Activated T-cell treated with anti-CD3 and anti-CD28 coated beads, Interleukin-2, amount 50 U/mL, for 4 hours (primary cell): ENCODE results near the gene DCTPP1. TPM values are rescaled to one million over a fixed set of nuclear protein-coding genes. Genes with fewer than 3 reads are reported as not detected.

ENCODE experiments used
- ATAC-seq, 2 donors: fragments of 200-7000 bp; cut with Tn5 transposase; one replicate each; pipeline ENCODE4 v1.10.0; 2021
- DNase-seq: peaks from one replicate; pipeline ENCODE4 v3.0.0-alpha.2; 2020
- H3K27me3 Mint-ChIP-seq: one replicate; pipeline ENCODE4 v1.8.0; 2021; ENCODE audit warnings: low read depth, mixed read lengths
- H3K36me3 Mint-ChIP-seq: one replicate; pipeline ENCODE4 v1.8.0; 2022; ENCODE audit warnings: mixed read lengths; ENCODE audit not compliant: insufficient read depth
- H3K4me1 Mint-ChIP-seq: one replicate; pipeline ENCODE4 v1.8.0; 2021; ENCODE audit warnings: low read depth, mixed read lengths
- H3K4me3 Mint-ChIP-seq: one replicate; pipeline ENCODE4 v1.8.0; 2021; ENCODE audit warnings: mild to moderate bottlenecking, moderate library complexity, mixed read lengths
- H3K9me3 Mint-ChIP-seq: one replicate; pipeline ENCODE4 v1.8.0; 2021; ENCODE audit warnings: mixed read lengths
- total RNA-seq, 3 donors: library from RNA; stranded (reverse); gene quantifications; one replicate each; pipeline ENCODE4 v1.2.1, GENCODE V29; 2021

The DCTPP1 gene
- total RNA-seq, 3 donors from 2014 or later = 226 to 283 (median 250) TPM

- H3K4me1 Mint-ChIP-seq = peaks cover 24% of the 10 kb centered on the region
- no peak overlapping the region for H3K4me3 Mint-ChIP-seq
- peaks cover 15% of the 10 kb centered on the region for H3K36me3 Mint-ChIP-seq
- no peaks in the 10 kb centered on the region for H3K27me3 Mint-ChIP-seq
- no peak for DNase-seq
- H3K9me3 Mint-ChIP-seq = no peaks in the 10 kb centered on the region
- no peak for ATAC-seq
Measured at GRCh38 chr16:30439720-30440348, 10.0 kb upstream of the DCTPP1 start.

GRCh38 chr16:30438835-30439234 lies 9.0 kb upstream of the DCTPP1 start:
- Mint-ChIP-seq H3K4me1 (peaks cover 23% of the 10 kb centered on the region), H3K4me3 (no peak overlapping the region), H3K36me3 (peaks cover 9% of the 10 kb centered on the region), H3K9me3 (no peaks in the 10 kb centered on the region), H3K27me3 (no peaks in the 10 kb centered on the region)
- no peak for ATAC-seq
- no peak for DNase-seq

- no peak overlapping the region for H3K4me3 Mint-ChIP-seq
- ATAC-seq (no peak), DNase-seq (no peak)
- H3K27me3 Mint-ChIP-seq = no peaks in the 10 kb centered on the region
- H3K36me3 Mint-ChIP-seq = no peaks in the 10 kb centered on the region
- H3K9me3 Mint-ChIP-seq = no peaks in the 10 kb centered on the region
- peaks cover 17% of the 10 kb centered on the region for H3K4me1 Mint-ChIP-seq
Measured at GRCh38 chr16:30437511-30438046, 7.7 kb upstream of the DCTPP1 start.

- DNase-seq (no peak), ATAC-seq (peak; percentile 39 to 49)
- H3K27me3 Mint-ChIP-seq = no peaks in the 10 kb centered on the region
- H3K9me3 Mint-ChIP-seq = no peaks in the 10 kb centered on the region
- H3K4me1 Mint-ChIP-seq = peaks cover 17% of the 10 kb centered on the region
- no peaks in the 10 kb centered on the region for H3K36me3 Mint-ChIP-seq
- H3K4me3 Mint-ChIP-seq = no peak overlapping the region
Measured at GRCh38 chr16:30434852-30435251, 5.0 kb upstream of the DCTPP1 start.

GRCh38 chr16:30430428-30430970 lies 669 bp upstream of the DCTPP1 start:
- no peaks in the 10 kb centered on the region for H3K9me3 Mint-ChIP-seq
- H3K4me3 Mint-ChIP-seq = no peak overlapping the region
- DNase-seq = no peak
- H3K4me1 Mint-ChIP-seq = peaks cover 23% of the 10 kb centered on the region
- peaks cover 16% of the 10 kb centered on the region for H3K36me3 Mint-ChIP-seq
- ATAC-seq = peak; percentile 6 to 10
- H3K27me3 Mint-ChIP-seq = no peaks in the 10 kb centered on the region

- H3K4me3 Mint-ChIP-seq = no peak overlapping the region
- no peaks in the 10 kb centered on the region for H3K9me3 Mint-ChIP-seq
- peaks cover 15% of the 10 kb centered on the region for H3K4me1 Mint-ChIP-seq
- ATAC-seq (no peak), DNase-seq (no peak)
- H3K36me3 Mint-ChIP-seq = peaks cover 16% of the 10 kb centered on the region
- no peaks in the 10 kb centered on the region for H3K27me3 Mint-ChIP-seq
Measured at GRCh38 chr16:30429418-30429677, 482 bp downstream of the DCTPP1 start.

GRCh38 chr16:30428055-30428454 lies 1.8 kb downstream of the DCTPP1 start:
- Mint-ChIP-seq H3K27me3 (no peaks in the 10 kb centered on the region), H3K9me3 (no peaks in the 10 kb centered on the region), H3K36me3 (peaks cover 25% of the 10 kb centered on the region), H3K4me3 (no peak overlapping the region), H3K4me1 (peaks cover 8% of the 10 kb centered on the region)
- ATAC-seq (no peak), DNase-seq (no peak)

- peaks cover 35% of the 10 kb centered on the region for H3K36me3 Mint-ChIP-seq
- no peaks in the 10 kb centered on the region for H3K27me3 Mint-ChIP-seq
- H3K4me1 Mint-ChIP-seq = peaks cover 16% of the 10 kb centered on the region
- ATAC-seq = no peak
- no peak for DNase-seq
- no peak overlapping the region for H3K4me3 Mint-ChIP-seq
- H3K9me3 Mint-ChIP-seq = no peaks in the 10 kb centered on the region
Measured at GRCh38 chr16:30421010-30421409, 8.8 kb downstream of the DCTPP1 start.

GRCh38 chr16:30418350-30419181 lies 11.3 kb downstream of the DCTPP1 start:
- Mint-ChIP-seq H3K4me1 (peaks cover 19% of the 10 kb centered on the region), H3K36me3 (peaks cover 29% of the 10 kb centered on the region), H3K9me3 (no peaks in the 10 kb centered on the region), H3K4me3 (peak overlapping the region; percentile 65), H3K27me3 (no peaks in the 10 kb centered on the region)
- no peak for DNase-seq
- no peak for ATAC-seq

GRCh38 chr16:30417529-30418349 lies 12.1 kb downstream of the DCTPP1 start:
- Mint-ChIP-seq H3K27me3 (no peaks in the 10 kb centered on the region), H3K4me3 (peak overlapping the region; percentile 65), H3K4me1 (peaks cover 19% of the 10 kb centered on the region), H3K9me3 (no peaks in the 10 kb centered on the region), H3K36me3 (peaks cover 28% of the 10 kb centered on the region)
- DNase-seq (peak; percentile 84), ATAC-seq (peak; percentile 83 to 92)

GRCh38 chr16:30416624-30417528 lies 13.0 kb downstream of the DCTPP1 start:
- DNase-seq = no peak
- H3K27me3 Mint-ChIP-seq = no peaks in the 10 kb centered on the region
- ATAC-seq = no peak
- H3K4me1 Mint-ChIP-seq = peaks cover 23% of the 10 kb centered on the region
- no peaks in the 10 kb centered on the region for H3K9me3 Mint-ChIP-seq
- H3K36me3 Mint-ChIP-seq = peaks cover 29% of the 10 kb centered on the region
- peak overlapping the region; percentile 57 for H3K4me3 Mint-ChIP-seq

GRCh38 chr16:30416047-30416603 lies 13.7 kb downstream of the DCTPP1 start:
- no peak for DNase-seq
- Mint-ChIP-seq H3K4me1 (peaks cover 23% of the 10 kb centered on the region), H3K9me3 (no peaks in the 10 kb centered on the region), H3K27me3 (no peaks in the 10 kb centered on the region), H3K36me3 (peaks cover 24% of the 10 kb centered on the region), H3K4me3 (no peak overlapping the region)
- ATAC-seq = no peak

- no peaks in the 10 kb centered on the region for H3K27me3 Mint-ChIP-seq
- peaks cover 30% of the 10 kb centered on the region for H3K4me1 Mint-ChIP-seq
- ATAC-seq = no peak
Measured at GRCh38 chr16:30414159-30414558, 15.7 kb downstream of the DCTPP1 start.

More at GRCh38 chr16:30414159-30414558, 15.7 kb downstream of the DCTPP1 start:
- DNase-seq = no peak
- Mint-ChIP-seq H3K36me3 (peaks cover 16% of the 10 kb centered on the region), H3K9me3 (no peaks in the 10 kb centered on the region), H3K4me3 (no peak overlapping the region)
